H9 (cell line): ENCODE results near the gene TMCC1. TPM values are rescaled to one million over a fixed set of nuclear protein-coding genes. Genes with fewer than 3 reads are reported as not detected.

Experiments
- DNase-seq: peaks from one replicate; pipeline ENCODE4 v3.0.0-alpha.2; 2017
- H2AFZ ChIP-seq: one replicate; pipeline ENCODE4 v1.6.1; 2013; ENCODE audit warnings: mild to moderate bottlenecking, low read length, control low read depth, moderate library complexity
- H2AK5ac ChIP-seq: 2 replicates; pipeline ENCODE4 v1.6.1; 2013; ENCODE audit warnings: low read length, control low read depth, mixed read lengths; ENCODE audit not compliant: insufficient read length
- H2BK120ac ChIP-seq: one replicate; pipeline ENCODE4 v1.6.1; 2013; ENCODE audit warnings: low read depth, mild to moderate bottlenecking, low read length, control low read depth, inconsistent platforms; ENCODE audit not compliant: poor library complexity, severe bottlenecking
- H2BK12ac ChIP-seq: 2 replicates; pipeline ENCODE4 v1.6.1; 2013; ENCODE audit warnings: low read length, control low read depth, mixed read lengths, low read depth; ENCODE audit not compliant: insufficient read length
- H2BK15ac ChIP-seq: 2 replicates; pipeline ENCODE4 v1.6.1; 2013; ENCODE audit warnings: low read depth, low read length, control low read depth
- H2BK20ac ChIP-seq: one replicate; pipeline ENCODE4 v1.6.1; 2013; ENCODE audit warnings: low read depth, mild to moderate bottlenecking, low read length, control low read depth, inconsistent platforms; ENCODE audit not compliant: poor library complexity, severe bottlenecking
- H2BK5ac ChIP-seq: 2 replicates; pipeline ENCODE4 v1.6.1; 2013; ENCODE audit warnings: low read length, control low read depth, mixed read lengths; ENCODE audit not compliant: insufficient read length
- H3K14ac ChIP-seq: 2 replicates; pipeline ENCODE4 v1.6.1; 2013; ENCODE audit warnings: low read length, control low read depth; ENCODE audit not compliant: insufficient read depth
- H3K18ac ChIP-seq: 2 replicates; pipeline ENCODE4 v1.6.1; 2013; ENCODE audit warnings: low read depth, mild to moderate bottlenecking, mixed read lengths, low read length, control low read depth; ENCODE audit not compliant: insufficient read length
- H3K23ac ChIP-seq: 2 replicates; pipeline ENCODE4 v1.6.1; 2013; ENCODE audit warnings: low read length, control low read depth, mixed read lengths, low read depth; ENCODE audit not compliant: insufficient read length
- H3K23me2 ChIP-seq: 2 replicates; pipeline ENCODE4 v1.6.1; 2013; ENCODE audit warnings: low read depth, mild to moderate bottlenecking, mixed read lengths, low read length, control low read depth; ENCODE audit not compliant: insufficient read length, poor library complexity, severe bottlenecking
- H3K27ac ChIP-seq: 2 replicates; pipeline ENCODE4 v1.5.1; 2013; ENCODE audit warnings: low read length, control low read depth, mixed read lengths, low read depth; ENCODE audit not compliant: insufficient read length
- H3K27me3 ChIP-seq: 2 replicates; pipeline ENCODE4 v1.6.1; 2013; ENCODE audit warnings: low read length, control low read depth, inconsistent platforms; ENCODE audit not compliant: insufficient read depth
- H3K4ac ChIP-seq: 2 replicates; pipeline ENCODE4 v1.6.1; 2013; ENCODE audit warnings: low read depth, mild to moderate bottlenecking, control low read depth, inconsistent platforms, low read length, moderate library complexity
- H3K4me1 ChIP-seq: 2 replicates; pipeline ENCODE4 v1.6.1; 2013; ENCODE audit warnings: low read length, control low read depth, inconsistent platforms; ENCODE audit not compliant: insufficient read depth
- H3K4me2 ChIP-seq: 2 replicates; pipeline ENCODE4 v1.6.1; 2013; ENCODE audit warnings: low read length, control low read depth, mixed read lengths; ENCODE audit not compliant: insufficient read length, insufficient read depth
- H3K56ac ChIP-seq: 2 replicates; pipeline ENCODE4 v1.6.1; 2013; ENCODE audit warnings: low read depth, mild to moderate bottlenecking, mixed read lengths, low read length, control low read depth; ENCODE audit not compliant: insufficient read length
- H3K79me1 ChIP-seq: 2 replicates; pipeline ENCODE4 v1.6.1; 2013; ENCODE audit warnings: low read depth, mild to moderate bottlenecking, moderate library complexity, low read length, control low read depth, inconsistent platforms; ENCODE audit not compliant: insufficient read depth, poor library complexity, severe bottlenecking
- H3K79me2 ChIP-seq: 2 replicates; pipeline ENCODE4 v1.6.1; 2013; ENCODE audit warnings: low read length, control low read depth, inconsistent platforms; ENCODE audit not compliant: insufficient read depth
- H3K9ac ChIP-seq: 2 replicates; pipeline ENCODE4 v1.6.1; 2013; ENCODE audit warnings: low read length, control low read depth, mixed read lengths; ENCODE audit not compliant: insufficient read length; ENCODE audit errors: extremely low read depth
- H3K9me3 ChIP-seq: one replicate; pipeline ENCODE4 v1.6.1; 2013; ENCODE audit warnings: low read depth, low read length, inconsistent platforms; ENCODE audit not compliant: control insufficient read depth
- H3T11ph ChIP-seq: one replicate; pipeline ENCODE4 v1.6.1; 2013; ENCODE audit warnings: mild to moderate bottlenecking, low read length, control low read depth, inconsistent platforms
- H4K20me1 ChIP-seq: one replicate; pipeline ENCODE4 v1.6.1; 2013; ENCODE audit not compliant: control insufficient read depth, insufficient read length, insufficient read depth
- H4K5ac ChIP-seq: 2 replicates; pipeline ENCODE4 v1.6.1; 2013; ENCODE audit warnings: low read depth, mild to moderate bottlenecking, mixed read lengths, low read length, control low read depth; ENCODE audit not compliant: insufficient read length
- H4K8ac ChIP-seq: replicated peaks from 2 replicates; pipeline ENCODE4 v1.6.1; 2013; ENCODE audit warnings: low read length, control low read depth, mixed read lengths, low read depth; ENCODE audit not compliant: insufficient read length
- H4K91ac ChIP-seq: 2 replicates; pipeline ENCODE4 v1.6.1; 2013; ENCODE audit warnings: low read depth, mild to moderate bottlenecking, moderate library complexity, mixed read lengths, low read length, control low read depth; ENCODE audit not compliant: insufficient read length
- H3K27ac Mint-ChIP-seq, 3 experiments: 2 replicates in 2 of 3; 3 replicates in 1 of 3; pipeline ENCODE4 v1.8.0; 2020 to 2021; ENCODE audit warnings: mixed read lengths in 3 of 3, mild to moderate bottlenecking in 1 of 3, moderate library complexity in 1 of 3
- H3K27me3 Mint-ChIP-seq: 2 replicates; pipeline ENCODE4 v1.8.0; 2021; ENCODE audit warnings: low read depth, mild to moderate bottlenecking, moderate library complexity, mixed read lengths
- H3K36me3 Mint-ChIP-seq, 3 experiments: 2 replicates in 2 of 3; 3 replicates in 1 of 3; pipeline ENCODE4 v1.8.0; 2020 to 2021; ENCODE audit warnings: low read depth in 3 of 3, mixed read lengths in 3 of 3; ENCODE audit not compliant: insufficient read depth in 1 of 3
- H3K4me1 Mint-ChIP-seq, 2 experiments: 2 replicates each; pipeline ENCODE4 v1.8.0; 2020; ENCODE audit warnings: mixed read lengths in 2 of 2
- H3K4me3 Mint-ChIP-seq, 2 experiments: 2 replicates in 1 of 2; 3 replicates in 1 of 2; pipeline ENCODE4 v1.8.0; 2020 to 2021; ENCODE audit warnings: mild to moderate bottlenecking in 2 of 2, mixed read lengths in 2 of 2, moderate library complexity in 1 of 2
- H3K9me3 Mint-ChIP-seq, 2 experiments: 2 replicates in 1 of 2; 3 replicates in 1 of 2; pipeline ENCODE4 v1.8.0; 2020; ENCODE audit warnings: mild to moderate bottlenecking in 2 of 2, mixed read lengths in 2 of 2, moderate library complexity in 1 of 2
- WGBS: extraction: QIAGEN DNeasy Blood & Tissue Kit; methylation state at CpG from one replicate; pipeline ENCODE4 v1.1.7; 2013; ENCODE audit warnings: missing lambda C conversion rate, low lambda C conversion rate, mixed read lengths; ENCODE audit not compliant: insufficient read length; ENCODE audit errors: extremely low coverage; 5-methylcytosine and 5-hydroxymethylcytosine counted together
- total RNA-seq: library from RNA; stranded (reverse); gene quantifications from 2 replicates; pipeline ENCODE4 v1.2.1, GENCODE V29; 2021
- TF ChIP-seq, protein P1 (sequence below): fragments of 200-600 bp; sonication (generic); conservative IDR thresholded peaks from 3 replicates; pipeline ENCODE4 v1.8.0; 2021; ENCODE audit warnings: antibody characterized with exemption, mild to moderate bottlenecking

TMCC1 gene
- total RNA-seq, 1 experiment from 2014 or later: 24.4 TPM

GRCh38 chr3:129702934-129703712, 190.4 kb downstream of the TMCC1 start:
- Histone ChIP-seq H2BK20ac (no peak overlapping the region), H3K27me3 (no peaks in the 10 kb centered on the region), H2AFZ (no peak overlapping the region), H3K79me2 (no peaks in the 10 kb centered on the region), H3K4me2 (no peak overlapping the region), H2BK15ac (no peak overlapping the region), H3K4me1 (no peaks in the 10 kb centered on the region; the same call in 1 of the 2 replicates), H3T11ph (no peak overlapping the region), H3K18ac (no peak overlapping the region), H2BK12ac (no peak overlapping the region), H4K5ac (no peak overlapping the region), H2BK5ac (no peak overlapping the region), H3K23ac (no peak overlapping the region), H4K8ac (no peak overlapping the region), H3K56ac (no peak overlapping the region), H3K4ac (no peak overlapping the region), H3K9ac (no peak overlapping the region), H3K23me2 (no peaks in the 10 kb centered on the region), H3K27ac (no peak overlapping the region), H2AK5ac (no peak overlapping the region), H3K14ac (no peak overlapping the region), H2BK120ac (no peak overlapping the region), H3K79me1 (no peaks in the 10 kb centered on the region), H3K9me3 (no peaks in the 10 kb centered on the region), H4K91ac (no peak overlapping the region), H4K20me1 (no peaks in the 10 kb centered on the region)
- WGBS: no CpG with 5 or more reads among the region's 10 CpGs
- Mint-ChIP-seq H3K36me3 (peaks cover 2% of the 10 kb centered on the region in 3 experiments; a peak in 5 of 7 replicates), H3K9me3 (peaks cover under 1 to 2% of the 10 kb centered on the region in 2 experiments; a peak in 4 of 5 replicates), H3K4me1 (peaks cover 25 to 37% of the 10 kb centered on the region in 2 experiments), H3K27me3 (no peaks in the 10 kb centered on the region), H3K4me3 (no peak overlapping the region), H3K27ac (peak overlapping the region in 2 of 3 experiments; percentile 50 to 53; a peak in 2 of 7 replicates)
- no peak for DNase-seq
- TF ChIP-seq, protein P1, sequence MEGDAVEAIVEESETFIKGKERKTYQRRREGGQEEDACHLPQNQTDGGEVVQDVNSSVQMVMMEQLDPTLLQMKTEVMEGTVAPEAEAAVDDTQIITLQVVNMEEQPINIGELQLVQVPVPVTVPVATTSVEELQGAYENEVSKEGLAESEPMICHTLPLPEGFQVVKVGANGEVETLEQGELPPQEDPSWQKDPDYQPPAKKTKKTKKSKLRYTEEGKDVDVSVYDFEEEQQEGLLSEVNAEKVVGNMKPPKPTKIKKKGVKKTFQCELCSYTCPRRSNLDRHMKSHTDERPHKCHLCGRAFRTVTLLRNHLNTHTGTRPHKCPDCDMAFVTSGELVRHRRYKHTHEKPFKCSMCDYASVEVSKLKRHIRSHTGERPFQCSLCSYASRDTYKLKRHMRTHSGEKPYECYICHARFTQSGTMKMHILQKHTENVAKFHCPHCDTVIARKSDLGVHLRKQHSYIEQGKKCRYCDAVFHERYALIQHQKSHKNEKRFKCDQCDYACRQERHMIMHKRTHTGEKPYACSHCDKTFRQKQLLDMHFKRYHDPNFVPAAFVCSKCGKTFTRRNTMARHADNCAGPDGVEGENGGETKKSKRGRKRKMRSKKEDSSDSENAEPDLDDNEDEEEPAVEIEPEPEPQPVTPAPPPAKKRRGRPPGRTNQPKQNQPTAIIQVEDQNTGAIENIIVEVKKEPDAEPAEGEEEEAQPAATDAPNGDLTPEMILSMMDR: no peak
